IMR-90 (cell line): ENCODE data around the gene LPCAT2. TPM values are rescaled to one million over a fixed set of nuclear protein-coding genes. Genes with fewer than 3 reads are reported as not detected.

Source experiments
- ATAC-seq: fragments of 200-7000 bp; cut with Tn5 transposase; 2 replicates; pipeline ENCODE4 v1.9.1; 2020; ENCODE audit warnings: low read depth, mild to moderate bottlenecking, moderate library complexity
- BruUV-seq: library from RNA; stranded (reverse); fragments of 400-500 nt; replicated peaks from 2 replicates; lab custom pipeline; 2021; lab: Mats Ljungman, UMichigan
- CTCF ChIA-PET: fragments of 300-600 bp; formaldehyde crosslinking; extraction: SDS; loops from one replicate; lab custom pipeline; 2021; ENCODE audit warnings: antibody characterized with exemption; lab: Yijun Ruan, JAX
- POLR2A ChIA-PET: fragments of 300-600 bp; sonication (Branson Sonifier 250); formaldehyde crosslinking; loops from one replicate; lab custom pipeline; 2022; ENCODE audit warnings: antibody characterized with exemption; ENCODE audit not compliant: unreplicated experiment; lab: Charles Lee
- DNase-seq: peaks from one replicate; pipeline ENCODE4 v3.0.0; 2013
- H2AFZ ChIP-seq: replicated peaks from 2 replicates; pipeline ENCODE3; 2013; ENCODE audit warnings: low read length, mild to moderate bottlenecking; ENCODE audit not compliant: poor library complexity
- H2AK5ac ChIP-seq: 2 replicates; pipeline ENCODE4 v1.6.1; 2013; ENCODE audit warnings: low read depth, low read length, inconsistent platforms
- H2AK9ac ChIP-seq: replicated peaks from 2 replicates; pipeline ENCODE3; 2013; ENCODE audit warnings: mild to moderate bottlenecking, low read depth, low read length, moderate library complexity; ENCODE audit not compliant: poor library complexity
- H2BK120ac ChIP-seq: 2 replicates; pipeline ENCODE4 v1.6.1; 2013; ENCODE audit warnings: low read depth, low read length, inconsistent platforms
- H2BK15ac ChIP-seq: 3 replicates; pipeline ENCODE4 v1.6.1; 2013; ENCODE audit warnings: low read depth, low read length, inconsistent platforms
- H2BK20ac ChIP-seq: 2 replicates; pipeline ENCODE4 v1.6.1; 2013; ENCODE audit warnings: low read depth, mild to moderate bottlenecking, inconsistent platforms, low read length, moderate library complexity
- H2BK5ac ChIP-seq: 2 replicates; pipeline ENCODE4 v1.6.1; 2013; ENCODE audit warnings: mild to moderate bottlenecking, low read depth, low read length, inconsistent platforms; ENCODE audit not compliant: poor library complexity, severe bottlenecking
- H3K14ac ChIP-seq: replicated peaks from 2 replicates; pipeline ENCODE4 v1.6.1; 2013; ENCODE audit warnings: low read depth, low read length, inconsistent platforms
- H3K18ac ChIP-seq: 2 replicates; pipeline ENCODE4 v1.6.1; 2013; ENCODE audit warnings: low read depth, low read length, control low read depth
- H3K23ac ChIP-seq: 2 replicates; pipeline ENCODE4 v1.6.1; 2013; ENCODE audit warnings: low read depth, low read length, inconsistent platforms
- H3K27ac ChIP-seq: 2 replicates; pipeline ENCODE4 v1.5.1; 2013; ENCODE audit warnings: mild to moderate bottlenecking, control low read depth, low read length; ENCODE audit not compliant: insufficient read depth
- H3K27me3 ChIP-seq: 2 replicates; pipeline ENCODE4 v1.6.1; 2013; ENCODE audit warnings: low read length; ENCODE audit not compliant: control insufficient read depth, insufficient read depth
- H3K36me3 ChIP-seq: 2 replicates; pipeline ENCODE4 v1.6.1; 2013; ENCODE audit warnings: low read length, mixed read lengths; ENCODE audit not compliant: control insufficient read depth, insufficient read depth
- H3K4ac ChIP-seq: 2 replicates; pipeline ENCODE4 v1.6.1; 2013; ENCODE audit warnings: low read depth, low read length, inconsistent platforms
- H3K4me1 ChIP-seq: 2 replicates; pipeline ENCODE4 v1.6.1; 2013; ENCODE audit warnings: low read length, mixed read lengths; ENCODE audit not compliant: control insufficient read depth, insufficient read depth
- H3K4me2 ChIP-seq: 2 replicates; pipeline ENCODE4 v1.6.1; 2013; ENCODE audit warnings: low read depth, mild to moderate bottlenecking, control low read depth, low read length, moderate library complexity
- H3K4me3 ChIP-seq: 2 replicates; pipeline ENCODE4 v1.5.1; 2013; ENCODE audit warnings: low read depth, mild to moderate bottlenecking, control low read depth, low read length, moderate library complexity; ENCODE audit not compliant: insufficient read depth
- H3K56ac ChIP-seq: 2 replicates; pipeline ENCODE4 v1.6.1; 2013; ENCODE audit warnings: low read length, inconsistent platforms; ENCODE audit not compliant: insufficient read depth; ENCODE audit errors: extremely low read depth
- H3K79me1 ChIP-seq, 2 experiments: 2 replicates each; pipeline ENCODE4 v1.6.1; 2013; ENCODE audit warnings: low read length in 2 of 2, inconsistent platforms in 1 of 2, low read depth in 1 of 2
- H3K9ac ChIP-seq: 2 replicates; pipeline ENCODE4 v1.6.1; 2013; ENCODE audit warnings: low read depth, low read length, control low read depth
- H3K9me1 ChIP-seq: 2 replicates; pipeline ENCODE4 v1.6.1; 2013; ENCODE audit warnings: low read length, inconsistent platforms; ENCODE audit not compliant: insufficient read depth
- H3K9me3 ChIP-seq: 2 replicates; pipeline ENCODE4 v1.6.1; 2013; ENCODE audit warnings: low read length; ENCODE audit not compliant: control insufficient read depth, insufficient read depth
- H4K20me1 ChIP-seq: 2 replicates; pipeline ENCODE4 v1.6.1; 2013; ENCODE audit warnings: low read length, inconsistent platforms; ENCODE audit not compliant: insufficient read depth
- H4K5ac ChIP-seq: 2 replicates; pipeline ENCODE4 v1.6.1; 2013; ENCODE audit warnings: mild to moderate bottlenecking, low read depth, low read length, control low read depth
- H4K8ac ChIP-seq, 2 experiments: 2 replicates each; pipeline ENCODE4 v1.6.1; 2013; ENCODE audit warnings: low read depth in 2 of 2, low read length in 2 of 2, control low read depth in 1 of 2, inconsistent platforms in 1 of 2
- H4K91ac ChIP-seq: 2 replicates; pipeline ENCODE4 v1.6.1; 2013; ENCODE audit warnings: low read depth, low read length, inconsistent platforms; ENCODE audit not compliant: insufficient read depth
- BHLHE40 ChIP-seq: fragments of 150-350 bp; IDR thresholded peaks from 2 replicates; pipeline ENCODE4 v1.6.1; 2016; ENCODE audit warnings: mild to moderate bottlenecking, low read depth, low read length
- CEBPB ChIP-seq: IDR thresholded peaks from 2 replicates; pipeline ENCODE4 v1.6.1; 2012; ENCODE audit warnings: low read depth, low read length, improper control_type of control experiment
- CHD1 ChIP-seq: IDR thresholded peaks from 2 replicates; pipeline ENCODE4 v1.6.1; 2012; ENCODE audit warnings: low read depth, low read length, improper control_type of control experiment
- FOS ChIP-seq: fragments of 150-350 bp; IDR thresholded peaks from 2 replicates; pipeline ENCODE4 v1.6.1; 2016; ENCODE audit warnings: low read depth, low read length
- MAFK ChIP-seq: IDR thresholded peaks from 2 replicates; pipeline ENCODE4 v1.6.1; 2012; ENCODE audit warnings: low read depth, low read length, improper control_type of control experiment
- MAZ ChIP-seq: IDR thresholded peaks from 2 replicates; pipeline ENCODE4 v1.6.1; 2012; ENCODE audit warnings: low read depth, mild to moderate bottlenecking, low read length, improper control_type of control experiment, moderate library complexity, borderline replicate concordance
- MXI1 ChIP-seq: IDR thresholded peaks from 2 replicates; pipeline ENCODE4 v1.6.1; 2012; ENCODE audit warnings: low read depth, mild to moderate bottlenecking, low read length, moderate library complexity, borderline replicate concordance
- NFE2L2 ChIP-seq: fragments of 150-350 bp; IDR thresholded peaks from 2 replicates; pipeline ENCODE4 v1.6.1; 2016; ENCODE audit warnings: low read depth, mild to moderate bottlenecking, low read length
- POLR2A ChIP-seq: IDR thresholded peaks from 2 replicates; pipeline ENCODE4 v1.6.1; 2012; ENCODE audit warnings: mild to moderate bottlenecking, low read depth, low read length
- RAD21 ChIP-seq: IDR thresholded peaks from 2 replicates; pipeline ENCODE4 v1.6.1; 2012; ENCODE audit warnings: low read length, improper control_type of control experiment
- RCOR1 ChIP-seq: IDR thresholded peaks from 2 replicates; pipeline ENCODE4 v1.6.1; 2012; ENCODE audit warnings: mild to moderate bottlenecking, low read length, improper control_type of control experiment; ENCODE audit not compliant: insufficient replicate concordance
- RFX5 ChIP-seq: IDR thresholded peaks from 2 replicates; pipeline ENCODE4 v1.8.0; 2012; ENCODE audit warnings: low read depth, mild to moderate bottlenecking, low read length, moderate library complexity
- SMC3 ChIP-seq: fragments of 150-350 bp; IDR thresholded peaks from 2 replicates; pipeline ENCODE4 v1.6.1; 2016; ENCODE audit warnings: low read depth, mild to moderate bottlenecking, antibody characterized with exemption, low read length, moderate library complexity
- USF2 ChIP-seq: fragments of 150-350 bp; IDR thresholded peaks from 2 replicates; pipeline ENCODE4 v1.6.1; 2017; ENCODE audit warnings: mild to moderate bottlenecking, antibody characterized with exemption, low read length, low read depth
- WGBS, 2 experiments: methylation state at CpG; one replicate each; pipeline versions ENCODE4 v1.1.5 to v1.1.7; 2013; ENCODE audit warnings: missing lambda C conversion rate in 2 of 2; ENCODE audit not compliant: insufficient read length in 1 of 2; ENCODE audit errors: extremely low coverage in 2 of 2; 5-methylcytosine and 5-hydroxymethylcytosine counted together
- dilution Hi-C: fragments of 300-500 bp; cut with HindIII; formaldehyde crosslinking; loops from one replicate; pipeline ENCODE4 v1.14.3; 2018; ENCODE audit warnings: low sequenced_read_pairs; ENCODE audit not compliant: unreplicated experiment
- in situ Hi-C: fragments of 300-500 bp; cut with MboI; formaldehyde crosslinking; loops from 3 replicates; pipeline ENCODE4 v1.14.3; 2019; ENCODE audit warnings: low sequenced_read_pairs, inconsistent platforms, mixed read lengths
- intact Hi-C: fragments of 100-400 bp; cut with micrococcal nuclease; formaldehyde crosslinking; loops from 2 replicates; pipeline ENCODE4 v1.10.0; 2022
- polyA plus RNA-seq, 3 experiments: library from polyadenylated mRNA; depleted of rRNA; stranded (reverse); fragments of >200 nt; gene quantifications; 2 replicates each; pipeline ENCODE4 v1.2.3, GENCODE V29; 2012; ENCODE audit warnings: low replicate concordance in 1 of 3
- total RNA-seq: library from RNA; depleted of rRNA; stranded (reverse); fragments of >200 nt; gene quantifications from 2 replicates; pipeline ENCODE4 v1.2.3, GENCODE V29; 2012
- TF ChIP-seq, protein P1 (sequence below): conservative IDR thresholded peaks from 2 replicates; pipeline ENCODE4 v1.5.1; 2012; ENCODE audit warnings: mild to moderate bottlenecking, low read depth, low read length, improper control_type of control experiment
- TF ChIP-seq, protein P2 (sequence below): fragments of 150-350 bp; IDR thresholded peaks from 2 replicates; pipeline ENCODE4 v1.6.1; 2016; ENCODE audit warnings: low read depth, mild to moderate bottlenecking, low read length, moderate library complexity, borderline replicate concordance

Gene LPCAT2
- total and polyA plus RNA-seq, 2 of the 4 experiments (the other 2 are of a cell fraction) = 8.6 to 8.7 TPM

- TF ChIP-seq MXI1 (no peak), NFE2L2 (no peak), USF2 (no peak), FOS (no peak), RAD21 (no peak), SMC3 (no peak), CHD1 (no peak), BHLHE40 (no peak), RCOR1 (no peak), CEBPB (no peak), RFX5 (no peak), POLR2A (no peak), MAZ (no peak), MAFK (no peak)
- TF ChIP-seq, protein P1, sequence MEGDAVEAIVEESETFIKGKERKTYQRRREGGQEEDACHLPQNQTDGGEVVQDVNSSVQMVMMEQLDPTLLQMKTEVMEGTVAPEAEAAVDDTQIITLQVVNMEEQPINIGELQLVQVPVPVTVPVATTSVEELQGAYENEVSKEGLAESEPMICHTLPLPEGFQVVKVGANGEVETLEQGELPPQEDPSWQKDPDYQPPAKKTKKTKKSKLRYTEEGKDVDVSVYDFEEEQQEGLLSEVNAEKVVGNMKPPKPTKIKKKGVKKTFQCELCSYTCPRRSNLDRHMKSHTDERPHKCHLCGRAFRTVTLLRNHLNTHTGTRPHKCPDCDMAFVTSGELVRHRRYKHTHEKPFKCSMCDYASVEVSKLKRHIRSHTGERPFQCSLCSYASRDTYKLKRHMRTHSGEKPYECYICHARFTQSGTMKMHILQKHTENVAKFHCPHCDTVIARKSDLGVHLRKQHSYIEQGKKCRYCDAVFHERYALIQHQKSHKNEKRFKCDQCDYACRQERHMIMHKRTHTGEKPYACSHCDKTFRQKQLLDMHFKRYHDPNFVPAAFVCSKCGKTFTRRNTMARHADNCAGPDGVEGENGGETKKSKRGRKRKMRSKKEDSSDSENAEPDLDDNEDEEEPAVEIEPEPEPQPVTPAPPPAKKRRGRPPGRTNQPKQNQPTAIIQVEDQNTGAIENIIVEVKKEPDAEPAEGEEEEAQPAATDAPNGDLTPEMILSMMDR = no peak
- TF ChIP-seq, protein P2, sequence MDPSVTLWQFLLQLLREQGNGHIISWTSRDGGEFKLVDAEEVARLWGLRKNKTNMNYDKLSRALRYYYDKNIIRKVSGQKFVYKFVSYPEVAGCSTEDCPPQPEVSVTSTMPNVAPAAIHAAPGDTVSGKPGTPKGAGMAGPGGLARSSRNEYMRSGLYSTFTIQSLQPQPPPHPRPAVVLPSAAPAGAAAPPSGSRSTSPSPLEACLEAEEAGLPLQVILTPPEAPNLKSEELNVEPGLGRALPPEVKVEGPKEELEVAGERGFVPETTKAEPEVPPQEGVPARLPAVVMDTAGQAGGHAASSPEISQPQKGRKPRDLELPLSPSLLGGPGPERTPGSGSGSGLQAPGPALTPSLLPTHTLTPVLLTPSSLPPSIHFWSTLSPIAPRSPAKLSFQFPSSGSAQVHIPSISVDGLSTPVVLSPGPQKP = no peak
- Histone ChIP-seq H4K20me1 (peaks cover 6% of the 10 kb centered on the region; the same call in 1 of the 2 replicates), H3K79me1 (peaks cover 4 to 28% of the 10 kb centered on the region in 2 experiments; a peak in 3 of 4 replicates), H3K14ac (no peak overlapping the region), H3K23ac (no peak overlapping the region), H3K4me3 (no peak overlapping the region), H3K18ac (no peak overlapping the region), H3K4me2 (no peak overlapping the region), H3K27me3 (no peaks in the 10 kb centered on the region), H3K9me3 (no peaks in the 10 kb centered on the region), H3K4ac (0 out of 2 replicates have a peak overlapping the region, but pooled peaks have one; percentile 29), H2AFZ (no peak overlapping the region), H4K5ac (peak overlapping the region; percentile 38; the same call in 1 of the 2 replicates), H3K9me1 (peaks cover 33% of the 10 kb centered on the region), H2BK15ac (0 out of 3 replicates have a peak overlapping the region, but pooled peaks have one; percentile 43), H3K36me3 (peaks cover 89% of the 10 kb centered on the region), H2BK20ac (no peak overlapping the region), H3K9ac (no peak overlapping the region), H2BK120ac (no peak overlapping the region), H2BK5ac (no peak overlapping the region), H3K27ac (no peak overlapping the region), H3K56ac (no peak overlapping the region), H4K91ac (0 out of 2 replicates have a peak overlapping the region, but pooled peaks have one; percentile 7), H4K8ac (no peak overlapping the region), H3K4me1 (peaks cover 11% of the 10 kb centered on the region), H2AK9ac (no peak overlapping the region), H2AK5ac (peak overlapping the region; percentile 22; the same call in 1 of the 2 replicates)
- intact Hi-C loops = no loop called here
- ChIA-PET CTCF (interaction anchor here (1.2 kb wide), 1 partner anchor 23 kb away, joined by 3 read pairs; no protein-coding TSS in a partner anchor), POLR2A (no interaction called here)
- DNase-seq (no peak), ATAC-seq (no peak)
- in situ Hi-C loops = loop anchor here (25.0 kb wide), 1 partner anchor 874 kb away; no protein-coding TSS in a partner anchor
- dilution Hi-C loops = no loop called here
- no TSS peak for BruUV-seq
- WGBS, 2 experiments = 70% methylated on average over 2 of the region's 12 CpGs; no CpG with 5 or more reads in 1 of the 2 experiments
Measured at GRCh38 chr16:55488306-55488705, 20.6 kb upstream of the LPCAT2 start.
